SH-SY5Y (cell line): ENCODE results near the gene DEPDC1B.

Experiments used
- GATA2 ChIP-seq: IDR thresholded peaks from 2 replicates; pipeline ENCODE4 v1.6.1; 2011; ENCODE audit warnings: mild to moderate bottlenecking, low read depth, low read length
- GATA3 ChIP-seq: IDR thresholded peaks from 2 replicates; pipeline ENCODE4 v1.6.1; 2011; ENCODE audit warnings: low read depth, mild to moderate bottlenecking, low read length, moderate library complexity

GRCh38 chr5:60594715-60595477, 105.1 kb downstream of the DEPDC1B start:
- no peak for TF ChIP-seq GATA3
- no peak for TF ChIP-seq GATA2
